Measurements from ENCODE around the gene HSPG2. TPM values are rescaled to one million over a fixed set of nuclear protein-coding genes. Genes with fewer than 3 reads are reported as not detected.

The HSPG2 gene
- total and polyA plus RNA-seq, 9 of the 15 experiments (the other 6 are each of a cell fraction or from before 2014, with no cell fraction given) = 0.14 to 160 (median 15.7) TPM

DNA sequence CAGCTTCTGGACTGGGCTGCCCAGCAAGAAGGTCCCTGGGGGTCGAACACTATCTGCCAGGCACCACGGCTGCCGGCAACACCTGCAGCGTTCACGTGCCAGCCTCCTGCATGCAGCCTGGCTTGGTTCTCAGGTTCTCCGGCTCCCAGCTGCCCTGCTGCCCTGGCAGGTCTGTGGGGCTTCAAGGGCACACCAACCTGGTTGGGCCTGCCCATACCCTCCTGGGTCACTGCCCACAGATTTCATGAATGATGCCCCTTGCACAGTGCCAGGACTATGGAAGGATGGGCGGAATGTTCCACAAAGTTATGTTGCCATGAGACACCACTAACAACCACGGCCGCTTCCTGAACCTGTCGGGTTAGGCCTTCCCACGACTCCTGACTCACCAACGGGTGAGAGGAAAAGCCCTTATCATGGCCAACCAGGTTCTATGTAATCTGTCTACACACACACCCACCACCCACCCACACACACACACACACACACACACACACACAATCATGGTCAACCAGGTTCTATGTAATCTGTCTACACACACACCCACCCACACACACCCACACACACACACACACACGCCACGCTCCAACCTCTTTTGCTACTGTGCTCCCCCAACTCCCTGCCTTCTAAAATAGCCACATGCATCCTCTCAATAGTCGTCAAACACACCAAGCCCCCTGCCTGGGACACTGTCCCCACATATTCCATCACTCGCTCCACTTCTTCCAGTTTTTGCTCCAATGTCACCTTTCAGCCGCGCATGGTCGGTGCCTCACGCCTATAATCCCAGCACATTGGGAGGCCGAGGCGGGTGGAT, 32.2 kb downstream of the HSPG2 start (continued):
- no peak for TF ChIP-seq ZNF398 (CRISPR knock-in tag; IDR thresholded peaks at IDR 0.05)
- TF ChIP-seq, protein P1, sequence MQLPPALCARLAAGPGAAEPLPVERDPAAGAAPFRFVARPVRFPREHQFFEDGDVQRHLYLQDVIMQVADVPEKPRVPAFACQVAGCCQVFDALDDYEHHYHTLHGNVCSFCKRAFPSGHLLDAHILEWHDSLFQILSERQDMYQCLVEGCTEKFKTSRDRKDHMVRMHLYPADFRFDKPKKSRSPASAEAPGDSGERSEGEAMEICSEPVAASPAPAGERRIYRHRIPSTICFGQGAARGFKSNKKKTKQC (CRISPR knock-in tag; IDR thresholded peaks at IDR 0.05) = 0 out of 2 replicates have a peak, but pooled peaks have one; percentile 31
- TF ChIP-seq E2F8 (IDR thresholded peaks at IDR 0.05; ENCODE audit: low read depth, partially characterized antibody) = peak; percentile 90
- TF ChIP-seq KDM4B (IDR thresholded peaks at IDR 0.05; ENCODE audit: borderline replicate concordance in 2 of 2, low read depth in 1 of 2) = peak in 1 of 2 experiments; percentile 89; a peak in 2 of 4 replicates
- no peak for TF ChIP-seq ZNF184 (CRISPR knock-in tag; IDR thresholded peaks at IDR 0.05)
- TF ChIP-seq FOS (IDR thresholded peaks at IDR 0.05; ENCODE audit: extremely low read depth, insufficient read length) = peak; percentile 81
- peak; percentile 61; the same call in 1 of the 2 replicates for TF ChIP-seq ZNF41 (CRISPR knock-in tag; conservative IDR thresholded peaks at IDR 0.05)
- peak; percentile 23 for TF ChIP-seq RBBP5 (IDR thresholded peaks at IDR 0.05; ENCODE audit: borderline replicate concordance, insufficient read depth, low read length, poor library complexity, severe bottlenecking)
- no peak for TF ChIP-seq CHD1 (IDR thresholded peaks at IDR 0.05; ENCODE audit: low read length)
- TF ChIP-seq ZKSCAN1 (IDR thresholded peaks at IDR 0.05; ENCODE audit: low read depth, low read length) = peak; percentile 88; the same call in 1 of the 2 replicates
- no peak for TF ChIP-seq IFI16 (CRISPR knock-in tag; IDR thresholded peaks at IDR 0.05)
- TF ChIP-seq, protein P2, sequence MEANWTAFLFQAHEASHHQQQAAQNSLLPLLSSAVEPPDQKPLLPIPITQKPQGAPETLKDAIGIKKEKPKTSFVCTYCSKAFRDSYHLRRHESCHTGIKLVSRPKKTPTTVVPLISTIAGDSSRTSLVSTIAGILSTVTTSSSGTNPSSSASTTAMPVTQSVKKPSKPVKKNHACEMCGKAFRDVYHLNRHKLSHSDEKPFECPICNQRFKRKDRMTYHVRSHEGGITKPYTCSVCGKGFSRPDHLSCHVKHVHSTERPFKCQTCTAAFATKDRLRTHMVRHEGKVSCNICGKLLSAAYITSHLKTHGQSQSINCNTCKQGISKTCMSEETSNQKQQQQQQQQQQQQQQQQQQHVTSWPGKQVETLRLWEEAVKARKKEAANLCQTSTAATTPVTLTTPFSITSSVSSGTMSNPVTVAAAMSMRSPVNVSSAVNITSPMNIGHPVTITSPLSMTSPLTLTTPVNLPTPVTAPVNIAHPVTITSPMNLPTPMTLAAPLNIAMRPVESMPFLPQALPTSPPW (CRISPR knock-in tag; IDR thresholded peaks at IDR 0.05) = peak; percentile 85
- TF ChIP-seq NCOA4 (IDR thresholded peaks at IDR 0.05; ENCODE audit: partially characterized antibody) = peak; percentile 99
- TF ChIP-seq CSDE1 (IDR thresholded peaks at IDR 0.05) = peak; percentile 78 to 91
- TF ChIP-seq EZH2 (IDR thresholded peaks at IDR 0.05; ENCODE audit: borderline replicate concordance, low read depth, low read length) = peak; percentile 85; the same call in 1 of the 2 replicates
- TF ChIP-seq ZNF695 (CRISPR knock-in tag; IDR thresholded peaks at IDR 0.05) = no peak
- no peak for TF ChIP-seq NR2F6 (CRISPR knock-in tag; IDR thresholded peaks at IDR 0.05)
- TF ChIP-seq C11orf30 (IDR thresholded peaks at IDR 0.05; ENCODE audit: low read depth) = peak; percentile 87; the same call in 1 of the 2 replicates
- TF ChIP-seq ZNF124 (CRISPR knock-in tag; IDR thresholded peaks at IDR 0.05) = no peak
- TF ChIP-seq SMARCA5 (IDR thresholded peaks at IDR 0.05) = peak; percentile 98
- peak; percentile 98 for TF ChIP-seq LCOR (CRISPR knock-in tag; IDR thresholded peaks at IDR 0.05)
